GM12874 (cell line): ENCODE measurements around the gene DDIT3.

Experiments used
- TF ChIP-seq, protein P1 (sequence below): IDR thresholded peaks from 2 replicates; pipeline ENCODE4 v1.5.1; 2011; ENCODE audit warnings: low read depth, mild to moderate bottlenecking, control low read depth, low read length, moderate library complexity; ENCODE audit not compliant: insufficient read depth

The DDIT3 gene

DNA sequence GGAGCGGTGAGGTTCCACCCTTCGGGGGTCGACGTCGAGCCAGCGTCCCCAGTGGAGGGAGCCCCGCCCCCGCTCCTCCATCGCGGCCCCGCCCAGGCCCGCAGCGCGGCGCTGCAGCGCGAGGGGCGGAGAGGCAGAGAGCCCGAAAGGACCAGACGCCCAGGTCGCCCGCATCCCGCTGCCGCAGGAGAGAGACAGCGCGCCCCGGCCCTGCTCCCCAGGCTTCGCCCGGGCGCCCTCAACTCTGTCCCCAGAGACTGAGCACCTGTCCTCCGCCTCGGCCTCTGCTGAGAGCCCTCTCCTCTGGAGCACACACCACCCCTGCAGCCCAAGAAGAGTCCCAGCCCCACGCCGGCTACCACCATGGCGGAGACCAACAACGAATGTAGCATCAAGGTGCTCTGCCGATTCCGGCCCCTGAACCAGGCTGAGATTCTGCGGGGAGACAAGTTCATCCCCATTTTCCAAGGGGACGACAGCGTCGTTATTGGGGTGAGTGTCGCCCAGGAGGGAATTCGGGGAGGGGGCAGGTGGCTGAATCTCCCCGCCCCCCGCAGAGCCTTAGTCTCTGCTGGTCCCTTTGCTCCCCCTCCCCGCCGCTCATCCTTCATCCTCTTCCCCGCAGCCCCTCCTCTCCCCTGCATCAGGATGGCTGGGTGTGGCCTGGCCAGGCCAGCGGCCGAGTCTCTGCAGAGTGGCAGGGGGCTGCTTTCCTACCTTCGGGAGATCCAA lies 29.8 kb upstream of the DDIT3 start, which contains the start of gene KIF5A:
Gene KIF5A, plus strand, starts transcription at position 136 of the 732 bp plus-strand sequence. Its CDS starts 228 bp downstream, at position 364.
- TF ChIP-seq, protein P1, sequence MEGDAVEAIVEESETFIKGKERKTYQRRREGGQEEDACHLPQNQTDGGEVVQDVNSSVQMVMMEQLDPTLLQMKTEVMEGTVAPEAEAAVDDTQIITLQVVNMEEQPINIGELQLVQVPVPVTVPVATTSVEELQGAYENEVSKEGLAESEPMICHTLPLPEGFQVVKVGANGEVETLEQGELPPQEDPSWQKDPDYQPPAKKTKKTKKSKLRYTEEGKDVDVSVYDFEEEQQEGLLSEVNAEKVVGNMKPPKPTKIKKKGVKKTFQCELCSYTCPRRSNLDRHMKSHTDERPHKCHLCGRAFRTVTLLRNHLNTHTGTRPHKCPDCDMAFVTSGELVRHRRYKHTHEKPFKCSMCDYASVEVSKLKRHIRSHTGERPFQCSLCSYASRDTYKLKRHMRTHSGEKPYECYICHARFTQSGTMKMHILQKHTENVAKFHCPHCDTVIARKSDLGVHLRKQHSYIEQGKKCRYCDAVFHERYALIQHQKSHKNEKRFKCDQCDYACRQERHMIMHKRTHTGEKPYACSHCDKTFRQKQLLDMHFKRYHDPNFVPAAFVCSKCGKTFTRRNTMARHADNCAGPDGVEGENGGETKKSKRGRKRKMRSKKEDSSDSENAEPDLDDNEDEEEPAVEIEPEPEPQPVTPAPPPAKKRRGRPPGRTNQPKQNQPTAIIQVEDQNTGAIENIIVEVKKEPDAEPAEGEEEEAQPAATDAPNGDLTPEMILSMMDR = peak; percentile 15; the same call in 1 of the 2 replicates

DNA sequence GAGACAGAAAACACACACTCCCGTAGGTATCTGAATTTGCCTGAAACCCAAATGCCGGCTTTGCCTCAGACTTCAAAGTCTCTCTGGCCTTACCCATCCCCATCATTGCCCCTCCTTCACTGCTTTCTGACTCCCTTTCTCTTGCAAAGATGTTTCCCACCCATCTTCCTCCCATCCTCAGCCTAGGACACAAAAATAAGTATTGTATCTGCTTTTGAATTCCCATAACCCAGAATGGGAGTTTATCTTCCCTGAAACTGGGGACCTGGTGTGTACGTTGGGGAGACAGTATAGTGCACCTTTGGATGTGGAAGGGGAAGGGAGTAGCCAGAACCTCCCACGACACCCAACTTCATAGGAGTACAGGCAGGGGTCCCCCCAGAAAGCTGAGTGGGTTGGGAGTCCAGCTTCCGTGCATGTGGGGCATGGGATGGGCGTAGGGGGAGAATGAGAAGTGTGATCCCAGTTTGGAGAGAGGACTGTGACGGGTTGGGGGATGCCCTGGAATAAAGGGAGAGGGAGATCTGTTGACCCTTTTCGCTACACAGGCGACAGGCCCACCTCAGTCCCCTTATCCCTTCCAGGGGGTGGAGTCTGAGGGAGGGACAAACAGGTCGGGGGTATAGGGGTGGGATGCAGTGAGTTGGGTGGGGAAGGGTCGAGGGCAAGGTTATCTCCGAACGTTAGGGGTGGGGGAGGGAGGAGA lies 29.0 kb upstream of the DDIT3 start:
- TF ChIP-seq, protein P1 = no peak

DNA sequence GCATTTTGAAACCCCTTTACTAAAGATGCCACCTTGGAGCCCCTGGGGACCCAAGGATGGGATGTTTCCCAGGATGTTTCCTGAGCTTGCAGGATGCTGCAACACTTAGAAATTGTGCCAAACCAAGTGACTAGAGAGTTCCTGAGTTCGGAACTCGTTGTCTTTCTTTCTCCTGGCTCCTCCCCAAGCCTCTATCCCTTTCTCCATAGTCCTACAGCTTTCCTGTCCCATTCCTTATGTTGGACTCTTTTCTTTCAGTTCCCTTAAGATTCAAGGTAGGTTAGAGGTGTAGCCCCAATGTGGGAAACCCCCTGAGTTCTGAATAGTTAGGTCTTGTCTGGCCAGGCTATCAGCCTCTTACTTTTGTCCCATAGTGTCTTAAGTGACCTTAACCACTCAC lies 28.2 kb upstream of the DDIT3 start:
- TF ChIP-seq, protein P1 = no peak

DNA sequence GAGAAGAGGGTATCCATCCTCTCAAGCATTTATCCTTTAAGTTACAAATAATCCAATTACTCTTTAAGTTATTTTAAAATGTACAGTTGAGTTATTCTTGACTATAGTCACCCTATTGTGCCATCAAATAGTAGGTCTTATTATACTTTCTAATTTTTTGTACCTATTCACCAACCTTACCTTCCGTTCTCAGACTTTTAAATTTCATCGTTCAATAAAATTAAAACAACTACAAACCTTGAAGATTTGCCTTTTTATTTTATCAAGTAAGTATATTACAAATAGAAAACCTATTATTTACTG lies 27.6 kb upstream of the DDIT3 start:
- TF ChIP-seq, protein P1 = no peak

DNA sequence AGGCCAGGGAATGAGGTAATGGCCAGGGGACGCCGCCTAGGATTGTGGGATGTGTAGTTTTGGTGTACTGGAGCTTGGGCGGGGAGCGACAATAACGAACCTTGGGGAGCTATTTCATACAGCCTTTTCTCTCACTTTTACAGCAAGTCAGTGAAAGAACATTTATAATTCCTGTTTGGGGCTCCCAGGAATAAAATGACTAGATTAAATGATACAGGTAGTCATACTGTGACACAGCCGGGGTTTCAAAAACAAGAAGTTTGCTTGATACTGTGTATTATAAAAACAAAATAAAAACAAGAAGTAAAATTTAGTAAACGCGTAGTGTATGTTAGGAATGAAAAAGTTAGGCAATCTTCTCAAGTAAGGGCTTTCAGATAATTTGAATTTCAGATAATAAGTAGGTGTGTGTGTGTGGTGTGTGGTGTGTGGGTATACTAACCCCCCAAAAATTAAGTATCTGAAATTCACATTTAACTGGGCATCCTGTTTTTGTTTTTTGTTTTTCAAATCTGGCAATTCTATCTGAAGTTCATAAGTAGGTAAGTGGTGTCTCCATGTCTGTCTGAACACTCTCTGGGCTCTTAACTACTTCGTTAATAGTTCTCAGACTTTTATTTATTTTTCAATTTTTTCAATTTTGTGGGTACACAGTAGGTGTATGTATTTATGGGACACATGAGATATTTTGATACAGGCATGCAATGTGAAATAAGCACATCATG lies 27.1 kb upstream of the DDIT3 start:
- TF ChIP-seq, protein P1 = no peak

DNA sequence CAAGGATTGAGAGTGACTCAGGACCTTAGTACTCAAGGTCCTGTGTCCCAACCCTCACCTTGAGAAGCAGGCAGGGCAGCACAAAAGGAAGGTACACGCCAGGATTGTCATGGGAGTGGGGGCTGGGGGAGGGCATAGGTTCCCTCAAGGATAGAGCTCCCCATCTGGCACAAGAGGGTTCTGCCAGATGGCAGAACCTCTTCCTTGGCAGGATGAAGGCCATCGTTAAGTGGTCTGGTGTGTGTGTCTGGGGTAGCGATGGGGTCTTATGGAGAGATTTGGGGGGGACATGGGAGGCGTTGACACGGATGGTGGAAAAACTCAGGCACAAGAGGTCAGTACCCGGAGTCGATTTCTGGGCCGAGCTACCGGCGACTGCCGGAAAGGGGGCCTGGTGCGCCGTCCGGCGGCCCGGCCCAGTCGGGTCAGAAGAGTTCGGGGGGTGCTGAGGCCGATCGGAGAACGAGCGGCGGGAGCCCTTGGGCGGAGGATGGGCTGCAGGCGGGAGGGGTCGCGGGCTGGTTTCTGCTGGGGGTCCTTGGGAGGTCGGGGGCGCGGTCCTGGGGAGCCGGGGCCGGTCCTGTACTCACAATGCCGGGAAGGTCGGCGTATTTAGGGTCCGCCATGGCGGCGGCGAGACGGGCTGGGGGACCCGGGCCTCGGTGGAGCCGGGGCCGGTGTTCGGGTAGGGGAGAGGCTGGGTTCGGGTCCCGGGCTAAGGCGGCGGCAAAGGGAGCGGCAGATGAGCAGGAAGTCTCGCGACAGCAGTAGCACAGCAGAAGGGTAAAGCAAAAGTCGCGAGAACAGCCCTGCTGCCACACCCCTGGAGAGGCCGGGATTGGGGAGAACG lies 26.3 kb upstream of the DDIT3 start, which contains the start of gene DCTN2:
Gene DCTN2, minus strand, starts transcription at position 755 of the 850 bp plus-strand sequence. Its CDS starts 129 bp downstream, at position 626.
- TF ChIP-seq, protein P1 = 0 out of 2 replicates have a peak, but pooled peaks have one; percentile 16
